NCI-H2107 treated with DMSO at 0.1 percent for 48 hours (cell line): ENCODE results near the gene RGS3.

Experiments used
- DNase-seq: peaks from one replicate; lab custom pipeline; 2025; ENCODE audit not compliant: unreplicated experiment; lab: John Stamatoyannopoulos, UW

RGS3 gene

DNA sequence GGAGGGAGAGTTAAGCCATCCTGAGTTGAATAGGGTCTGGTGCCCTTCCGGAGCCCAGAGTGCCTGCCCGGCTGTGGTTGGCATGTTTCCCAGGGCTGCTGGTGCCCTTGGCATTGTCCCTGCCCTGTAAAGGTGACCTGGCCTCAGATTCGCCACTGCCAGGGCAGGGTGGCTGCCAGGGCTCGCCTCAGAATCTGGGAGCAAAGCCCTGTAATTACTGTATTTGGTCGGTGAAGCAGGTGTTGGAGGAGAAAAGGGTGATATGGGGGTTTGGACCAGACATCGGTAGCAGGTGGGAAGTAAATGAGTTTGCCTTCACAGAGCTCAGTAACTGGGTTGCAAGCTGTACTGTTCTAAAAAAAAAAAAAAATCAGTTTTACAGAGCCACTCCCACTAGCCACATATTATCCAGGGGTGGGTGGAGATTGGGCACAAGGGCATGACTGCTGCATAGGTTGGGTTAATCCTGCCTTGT lies 47.6 kb downstream of the RGS3 start:
- DNase-seq = no peak

DNA sequence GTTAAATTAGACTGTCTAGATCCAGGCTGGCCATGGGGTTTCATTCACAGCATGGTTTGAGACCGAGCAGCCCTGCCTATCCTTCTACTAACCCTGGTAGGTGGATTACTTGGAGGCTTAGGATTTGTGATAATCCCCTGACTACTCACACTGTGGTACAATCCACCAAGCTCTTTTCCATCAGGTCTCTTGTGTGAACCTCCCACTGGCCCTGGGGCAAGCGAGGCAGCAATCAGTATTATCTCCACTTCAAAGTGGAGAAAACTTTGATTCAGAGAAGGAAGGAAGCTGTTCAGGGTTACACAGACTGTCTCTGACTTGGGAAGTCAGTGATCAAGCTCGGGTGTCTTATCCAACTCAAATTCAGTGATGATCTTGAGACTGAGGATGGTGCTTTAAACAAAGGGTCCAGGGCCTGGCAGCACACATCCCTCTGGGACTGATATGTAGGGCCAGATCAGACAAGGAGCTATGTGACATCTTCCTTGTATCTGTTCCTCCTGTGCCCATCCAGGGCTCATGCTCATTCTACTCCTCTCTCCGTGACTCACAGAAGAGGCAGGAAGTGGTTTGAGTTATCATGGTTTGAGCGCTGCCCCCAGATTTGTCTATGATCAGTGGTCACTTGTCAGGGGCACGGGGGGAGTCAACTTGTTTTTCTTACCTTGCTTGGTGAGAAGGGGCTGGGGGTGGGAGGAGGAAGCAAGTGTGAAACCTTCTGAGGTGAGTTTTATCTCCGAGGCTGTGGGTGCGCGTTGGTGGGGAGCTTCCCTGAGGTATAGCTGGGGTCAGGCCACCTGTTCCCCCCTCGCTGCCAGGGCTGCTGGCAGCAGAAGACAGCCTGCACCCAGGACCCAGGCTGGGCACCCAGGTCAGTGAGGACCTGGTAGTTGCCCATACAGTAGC lies 48.6 kb downstream of the RGS3 start:
- DNase-seq = no peak

DNA sequence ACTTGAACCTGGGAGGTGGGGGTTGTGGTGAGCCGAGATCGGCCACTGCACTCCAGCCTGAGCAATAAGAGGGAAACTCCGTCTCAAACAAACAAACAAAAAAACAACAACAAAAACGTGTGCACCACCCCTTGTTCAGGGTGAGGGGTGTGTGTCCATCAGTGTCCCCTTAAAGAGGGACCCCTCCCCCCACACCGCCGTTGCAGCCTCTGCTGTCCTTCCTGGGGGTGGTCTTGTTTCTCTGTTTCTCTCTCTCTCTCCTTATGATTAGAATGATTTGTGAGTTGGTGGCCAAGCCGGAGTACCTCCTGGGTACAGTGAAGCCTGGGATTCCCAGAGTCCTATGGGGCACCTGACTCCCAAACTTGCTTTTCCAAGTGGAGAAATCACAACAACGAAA lies 49.6 kb downstream of the RGS3 start:
- DNase-seq = no peak

DNA sequence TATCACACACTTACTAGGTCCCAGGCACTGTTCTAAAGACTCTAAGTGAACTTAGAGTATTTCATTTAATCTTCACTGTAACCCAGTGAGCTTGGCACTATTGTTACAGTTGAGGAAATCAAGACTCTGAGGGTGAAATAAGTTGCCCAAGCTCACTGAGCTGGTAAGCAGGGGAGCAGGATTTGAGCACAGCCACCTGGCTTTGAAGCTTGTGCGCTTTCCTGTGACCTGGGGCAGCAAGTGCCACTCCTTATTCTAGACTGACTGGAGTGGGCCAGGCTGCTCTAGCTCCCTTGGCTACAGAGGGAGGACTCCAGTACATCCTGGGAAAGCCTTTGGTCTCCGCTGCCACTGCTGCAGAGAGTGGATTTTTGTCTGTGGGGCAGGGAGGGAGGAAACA lies 50.0 kb downstream of the RGS3 start:
- no peak for DNase-seq

DNA sequence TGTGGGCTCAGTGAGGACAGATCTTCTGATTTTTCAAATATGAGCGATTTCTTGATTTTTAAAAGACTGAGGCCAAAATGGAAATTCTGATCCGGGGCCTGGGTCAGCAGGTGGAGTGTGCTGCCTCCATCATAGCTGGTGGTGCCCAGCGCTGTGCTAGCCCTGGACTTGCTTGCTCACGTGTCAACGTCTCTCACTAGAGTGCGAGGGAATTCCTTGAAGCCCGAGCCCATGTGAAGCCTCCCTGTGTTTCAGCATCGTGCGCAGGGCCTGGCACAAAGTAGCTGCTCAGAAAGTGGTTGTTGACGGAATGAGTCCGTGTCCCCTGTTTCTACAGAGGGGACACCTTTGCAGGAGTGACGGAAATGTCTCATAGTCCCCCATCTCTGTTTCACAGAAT lies 50.5 kb downstream of the RGS3 start:
- DNase-seq = no peak

DNA sequence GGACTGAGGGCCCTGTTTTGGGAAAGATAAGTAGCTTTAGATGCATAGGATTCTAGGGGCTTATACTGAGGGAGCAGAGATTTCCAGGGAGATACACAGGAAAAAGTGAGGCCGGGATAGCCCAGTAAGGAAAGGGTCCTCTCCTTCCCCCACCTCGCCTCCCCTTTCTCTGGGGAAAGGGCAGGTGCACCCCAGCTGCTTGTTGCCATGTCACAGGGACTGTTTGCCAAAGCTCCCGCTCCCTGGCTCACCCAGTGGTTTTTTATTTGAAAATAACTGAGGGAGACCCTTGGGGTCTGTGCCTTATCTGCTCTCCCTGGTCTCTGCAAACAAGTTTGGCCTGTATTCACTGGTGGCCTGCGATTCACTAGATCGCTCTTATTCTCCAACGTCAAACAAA lies 51.2 kb downstream of the RGS3 start:
- DNase-seq = no peak

DNA sequence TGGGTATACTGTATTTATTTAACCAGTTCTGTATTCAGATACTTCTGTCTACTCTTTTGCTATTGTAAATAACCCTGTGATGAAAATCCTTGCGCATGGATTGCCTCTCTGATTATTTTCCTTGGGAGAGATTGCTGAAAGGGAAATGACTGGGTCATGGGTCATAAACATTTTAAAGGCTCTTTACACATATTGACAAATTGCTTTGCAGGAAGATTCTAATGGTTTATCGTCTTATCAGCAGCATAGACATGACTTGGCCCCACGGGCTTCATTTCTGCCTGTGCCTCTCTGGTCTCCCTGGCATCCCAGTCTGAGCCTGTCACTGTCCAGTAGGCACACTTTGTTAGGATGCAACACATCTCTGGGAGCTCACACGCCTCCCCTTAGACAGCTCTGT lies 52.3 kb downstream of the RGS3 start:
- no peak for DNase-seq

DNA sequence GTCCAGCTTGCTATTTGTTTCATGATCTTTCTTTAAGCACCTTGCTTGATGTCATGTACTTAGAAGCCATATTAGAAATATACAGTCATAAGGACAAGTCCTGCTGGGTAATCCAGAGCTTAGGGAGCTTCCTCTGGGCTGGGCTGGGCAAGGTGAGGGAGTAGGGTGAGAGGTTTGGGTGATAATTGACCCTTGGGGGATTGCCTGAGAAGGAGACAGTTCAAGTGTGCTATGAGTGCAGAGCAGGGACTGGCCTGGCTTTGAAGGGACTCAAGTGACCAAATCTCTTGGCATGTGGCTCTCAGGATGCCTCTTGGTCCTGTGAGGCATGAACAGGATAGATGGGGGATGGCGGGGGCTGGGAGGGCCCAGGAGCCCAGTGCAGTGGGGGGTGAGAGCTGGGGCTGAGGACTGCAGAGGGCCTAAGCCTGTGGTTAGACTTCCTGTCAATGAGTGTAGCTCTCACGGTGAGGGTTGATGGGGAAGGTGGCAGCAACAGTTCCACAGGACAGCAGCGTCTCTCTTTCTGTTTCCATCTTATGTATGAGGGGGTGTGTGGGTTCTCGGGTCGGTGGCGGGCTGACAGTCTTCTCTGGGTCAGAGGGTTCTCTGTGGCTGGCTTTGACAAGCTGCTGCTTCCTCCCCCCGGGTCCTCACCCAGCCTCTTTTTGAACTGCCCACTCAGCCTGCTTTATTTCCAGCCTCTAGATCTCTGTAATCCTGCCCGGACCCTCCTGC lies 53.5 kb downstream of the RGS3 start:
- DNase-seq = no peak

DNA sequence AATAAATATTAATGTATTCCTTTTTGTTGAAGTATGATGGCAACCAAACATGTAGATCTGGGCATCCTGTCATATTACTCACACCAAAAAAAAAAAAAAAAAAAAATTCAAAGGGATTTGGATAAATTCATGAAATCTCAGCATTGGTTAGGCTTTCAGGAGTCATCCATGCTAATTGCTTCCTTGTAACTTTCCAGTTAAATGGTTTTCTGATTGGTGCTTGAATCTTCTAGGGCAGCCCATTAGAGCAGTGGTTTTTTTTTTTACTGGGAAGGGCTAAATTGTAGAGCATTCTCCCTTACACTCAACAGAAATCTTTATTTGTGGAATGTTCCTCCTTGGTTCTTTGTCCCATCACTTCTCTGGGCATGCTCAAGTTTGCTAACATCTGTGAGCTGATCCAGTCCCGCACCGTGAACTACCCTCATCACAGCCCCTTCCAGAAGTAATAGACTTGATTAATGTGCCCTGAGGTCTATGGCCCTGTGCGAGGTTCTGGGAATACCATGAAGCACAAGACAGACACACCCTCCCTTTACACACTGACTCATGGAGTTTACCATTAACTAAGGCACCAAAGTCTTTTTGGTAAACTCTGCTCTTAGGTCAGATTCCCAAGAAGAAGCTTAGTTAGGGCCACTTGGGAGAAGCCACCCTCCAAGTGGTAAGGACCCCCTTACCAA lies 56.0 kb downstream of the RGS3 start:
- DNase-seq = no peak

DNA sequence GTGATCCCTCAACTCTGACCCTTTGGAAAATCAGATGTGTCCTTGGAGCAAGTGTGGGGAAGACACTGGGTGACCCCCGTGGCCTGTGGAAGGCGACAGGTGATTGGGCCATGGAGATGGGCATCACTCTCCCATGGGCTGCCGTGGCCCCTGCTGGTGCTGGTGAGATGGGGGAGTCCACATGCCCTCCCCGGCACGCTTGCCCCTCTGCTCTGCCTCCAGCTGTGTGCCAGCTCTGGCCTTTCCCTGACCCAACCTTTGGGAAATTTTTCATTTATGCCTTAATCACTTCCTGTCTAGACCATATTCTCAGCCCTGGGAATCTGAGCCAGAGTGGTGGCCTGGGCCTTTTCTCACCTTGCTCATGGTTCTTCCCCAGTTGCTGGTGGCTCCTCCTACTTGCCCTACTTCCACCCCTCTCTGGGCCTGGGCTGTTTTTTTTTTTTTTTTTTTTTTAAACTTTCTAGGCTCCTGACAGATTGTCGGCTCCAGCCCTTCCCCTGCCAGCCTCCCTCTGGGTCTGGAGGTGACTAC lies 56.6 kb downstream of the RGS3 start:
- DNase-seq = no peak

DNA sequence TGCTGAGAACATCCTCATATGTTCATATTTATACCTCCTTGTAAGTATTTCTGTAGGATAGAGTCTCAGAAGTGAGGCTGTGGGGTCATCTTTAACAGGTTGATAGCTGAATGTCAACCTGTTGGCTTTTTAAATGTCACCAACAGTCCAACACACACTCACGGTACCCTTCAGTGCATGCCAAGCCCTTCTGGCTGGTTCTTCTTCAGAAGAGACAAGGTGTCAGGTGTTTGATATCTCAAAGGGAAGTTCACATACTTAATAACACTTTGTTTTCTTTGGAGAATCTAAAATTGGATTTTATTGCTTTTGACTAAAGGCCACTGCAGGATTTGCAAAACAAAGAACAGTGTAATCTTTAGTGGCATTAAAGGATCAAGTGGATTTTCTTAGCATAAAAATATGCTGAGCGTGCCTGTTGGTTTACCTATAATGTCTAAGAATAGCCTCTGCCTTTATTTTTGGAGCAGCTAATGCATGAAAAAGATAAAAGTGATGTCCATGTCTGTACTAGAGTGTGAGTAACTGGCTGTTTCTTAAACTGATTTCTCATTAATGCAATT lies 58.2 kb downstream of the RGS3 start:
- no peak for DNase-seq

DNA sequence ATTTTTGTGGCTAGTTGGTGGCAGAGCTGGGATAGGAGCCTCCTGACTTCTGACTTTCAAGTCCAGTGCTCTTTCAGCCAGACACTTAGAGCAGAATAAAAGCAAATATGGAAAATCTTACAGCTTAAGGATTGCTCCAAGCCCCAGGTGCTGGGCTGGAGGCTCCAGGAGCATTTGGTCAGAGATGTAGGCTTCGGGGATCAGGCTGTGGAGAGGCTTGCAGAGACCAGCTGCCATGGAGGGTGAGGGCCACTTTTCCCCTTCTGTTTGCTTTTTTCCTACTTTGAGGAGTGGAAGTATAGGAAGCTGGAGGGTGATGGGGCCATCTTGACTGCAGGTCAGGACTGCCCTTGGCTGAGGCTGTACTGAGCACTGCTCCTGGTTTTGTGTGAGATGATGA lies 58.9 kb downstream of the RGS3 start:
- no peak for DNase-seq

DNA sequence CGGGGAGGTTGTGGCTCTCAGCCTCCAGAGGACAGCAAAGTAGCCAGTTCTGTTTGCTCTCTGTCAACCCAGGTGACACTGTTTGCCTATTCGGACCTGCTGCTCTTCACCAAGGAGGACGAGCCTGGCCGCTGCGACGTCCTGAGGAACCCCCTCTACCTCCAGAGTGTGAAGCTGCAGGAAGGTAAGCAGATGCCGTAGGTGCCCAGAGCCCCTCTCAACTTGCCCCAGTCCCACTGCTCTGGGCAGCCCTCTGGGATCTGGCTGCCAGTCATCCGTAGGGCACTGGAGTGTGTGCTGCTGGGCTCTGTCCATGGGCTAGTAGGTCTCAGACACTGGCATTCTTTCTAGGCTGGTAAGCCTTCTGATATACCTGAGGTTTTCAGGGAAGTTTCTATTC lies 59.3 kb downstream of the RGS3 start:
- no peak for DNase-seq

DNA sequence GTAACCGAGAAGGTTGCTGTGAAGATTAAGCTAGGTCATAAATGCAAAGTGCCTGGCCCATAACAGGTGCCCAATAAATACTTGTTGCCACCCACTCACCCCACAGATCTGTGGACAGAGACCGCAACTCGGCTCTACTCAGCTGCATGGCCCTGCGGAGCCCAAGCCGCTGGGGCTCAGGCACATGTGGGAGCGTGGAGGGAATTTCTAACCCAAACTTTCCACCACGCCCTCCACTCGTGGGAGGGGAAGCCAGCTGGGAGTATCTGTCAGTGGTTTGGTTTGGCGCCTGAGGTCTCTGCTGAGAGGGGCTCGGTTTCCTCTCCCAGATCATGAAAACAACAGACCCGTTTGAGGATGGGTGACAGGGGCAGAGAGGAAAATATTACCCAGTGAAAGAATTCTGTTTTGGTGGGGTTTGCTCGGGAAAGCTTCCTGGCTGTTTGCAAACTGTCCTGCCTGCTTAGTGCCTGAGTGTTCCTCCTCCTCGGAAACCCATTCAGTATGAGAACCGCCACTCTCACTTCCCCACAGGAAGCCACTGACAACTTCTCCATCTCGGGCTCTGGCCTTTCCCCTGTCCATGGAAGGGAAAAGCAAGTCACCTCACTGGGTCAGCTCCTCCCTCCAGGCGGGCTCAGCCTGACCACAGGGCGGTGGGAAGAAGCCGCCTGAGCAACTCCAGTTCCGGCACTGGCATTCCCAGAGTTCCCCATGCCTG lies 60.1 kb downstream of the RGS3 start:
- no peak for DNase-seq

DNA sequence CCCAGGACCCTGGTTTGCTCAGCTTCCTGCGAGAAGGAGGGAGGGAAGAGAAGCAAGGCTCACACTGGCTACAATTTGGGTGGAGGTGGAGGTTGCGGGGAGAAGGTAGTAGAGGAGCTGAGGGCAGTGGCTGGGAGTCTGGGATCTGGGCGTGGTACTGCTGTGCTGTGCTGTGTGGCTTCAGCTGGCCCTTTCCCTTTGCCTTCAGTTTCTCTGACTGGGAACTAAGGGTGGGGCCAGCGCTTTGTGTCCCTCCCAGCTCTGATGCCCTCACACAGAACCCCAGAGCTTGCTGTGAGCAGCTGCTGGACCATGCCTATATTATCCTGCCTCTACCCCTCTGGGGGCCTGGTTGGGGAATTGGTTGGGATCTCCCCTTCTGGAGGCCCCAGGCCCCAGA lies 60.9 kb downstream of the RGS3 start:
- DNase-seq = no peak

DNA sequence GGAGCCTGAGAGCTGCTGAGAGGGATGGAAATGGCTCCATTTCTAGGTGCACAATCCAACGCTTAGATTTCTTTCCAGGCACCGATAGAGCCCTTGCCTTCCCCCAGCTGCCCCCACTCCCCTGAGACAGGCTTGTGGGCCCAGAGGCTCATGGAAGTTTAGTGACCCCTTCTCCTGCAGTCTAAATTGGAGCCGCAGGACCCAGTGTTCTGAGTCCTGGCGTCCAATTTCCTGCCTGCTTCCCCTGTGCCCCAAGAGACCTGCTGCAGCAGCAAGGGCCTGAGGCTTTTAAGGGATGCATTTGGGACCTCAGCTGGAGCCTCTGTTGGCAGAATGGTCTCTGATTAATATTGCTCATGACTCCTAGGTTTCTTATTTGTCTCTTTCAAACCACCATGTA lies 61.7 kb downstream of the RGS3 start:
- no peak for DNase-seq

DNA sequence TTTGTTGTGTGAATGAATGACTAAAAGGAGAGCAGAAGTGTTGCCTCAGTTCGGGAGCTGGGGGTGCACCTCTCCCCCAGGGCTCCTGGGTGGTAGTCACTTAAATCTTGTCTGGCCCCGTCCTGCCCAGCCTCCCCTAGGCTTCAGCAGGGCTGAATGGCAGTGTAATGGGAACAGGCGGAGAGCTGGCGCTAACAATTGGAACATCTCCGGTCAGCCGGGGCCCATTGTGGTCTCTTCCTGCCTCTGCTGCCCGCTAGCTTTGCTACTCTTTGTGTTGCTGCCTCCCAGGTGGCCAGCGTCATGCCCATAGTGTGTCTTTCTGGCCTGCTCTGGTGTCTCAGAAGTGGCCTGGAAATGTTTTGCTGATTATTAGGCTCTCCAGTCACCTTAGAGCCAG lies 62.3 kb downstream of the RGS3 start:
- DNase-seq = no peak

DNA sequence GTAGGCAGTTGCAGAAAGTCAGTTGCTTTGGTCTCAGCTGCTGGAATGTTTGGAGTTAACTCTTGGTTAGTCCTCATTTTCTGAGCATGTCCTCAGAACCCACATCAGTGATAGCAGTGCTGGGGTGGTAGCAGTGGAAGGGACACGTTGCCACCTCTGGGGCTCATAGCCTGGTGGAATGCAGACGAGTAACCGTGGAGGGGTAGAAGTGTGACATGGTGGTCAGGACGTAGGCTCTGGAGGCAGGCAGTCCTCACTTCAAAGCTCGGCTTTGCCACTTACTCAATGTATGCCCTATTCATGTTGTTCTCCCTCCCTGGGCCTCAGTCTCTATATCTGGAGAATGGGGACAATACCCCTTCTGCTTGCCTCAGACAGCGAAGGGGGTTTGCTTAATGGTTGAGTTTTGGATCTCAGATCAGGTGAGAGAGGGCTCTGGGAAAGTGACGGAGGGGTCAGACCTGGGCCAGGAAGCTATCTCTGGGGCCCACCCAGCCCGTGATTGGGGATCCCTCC lies 62.8 kb downstream of the RGS3 start:
- no peak for DNase-seq

DNA sequence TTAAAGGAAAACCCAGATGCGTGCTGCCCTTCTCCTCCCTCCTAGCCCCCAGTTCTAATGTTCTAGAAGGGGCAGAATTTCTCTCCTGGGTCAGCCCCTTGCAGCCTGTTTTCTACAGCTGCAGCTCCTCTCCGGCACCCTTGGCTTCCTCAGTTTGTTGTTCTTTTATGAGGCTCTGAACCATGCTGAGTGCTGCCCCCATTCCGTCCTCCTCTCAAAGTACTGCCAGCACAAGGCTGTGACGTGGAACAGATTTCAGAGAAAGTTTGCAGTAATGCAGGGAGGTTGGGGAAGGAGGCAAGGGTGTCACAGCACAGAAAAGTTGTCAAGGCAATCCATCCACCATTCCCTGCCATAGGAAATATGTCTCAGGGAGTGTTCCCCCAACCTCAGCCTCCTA lies 63.3 kb downstream of the RGS3 start:
- DNase-seq = no peak

DNA sequence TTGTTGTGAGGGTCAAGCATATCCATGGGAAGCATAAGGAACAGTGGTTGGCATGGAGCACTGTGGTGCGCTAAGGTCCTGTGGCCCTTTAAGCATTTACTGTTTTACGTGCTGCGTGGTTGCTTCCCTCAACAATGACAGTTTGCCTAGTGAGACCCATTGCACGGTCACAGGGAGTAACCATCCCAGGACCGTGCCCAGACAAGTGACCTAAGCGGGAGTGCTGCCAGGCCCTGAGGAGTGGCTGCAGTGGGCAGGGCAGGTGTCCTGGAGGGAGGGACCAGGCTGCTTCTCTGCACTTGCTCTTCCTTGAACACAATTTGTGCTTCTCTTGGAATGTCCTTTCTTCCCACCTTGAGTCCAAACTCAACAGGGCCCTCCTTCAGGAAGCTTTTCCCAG lies 64.6 kb downstream of the RGS3 start:
- no peak for DNase-seq
